ENCODE results near the gene ATP5PD.

Gene ATP5PD

GRCh38 chr17:75088465-75089417 lies 42.0 kb upstream of the ATP5PD start:
- no peaks in the 10 kb centered on the region for H3K79me2 ChIP-seq (ENCODE audit: low read length)
- no peaks in the 10 kb centered on the region for H3K9me3 ChIP-seq (ENCODE audit: insufficient read depth, low read length)
- H3K27me3 ChIP-seq (ENCODE audit: low read depth, low read length) = no peaks in the 10 kb centered on the region
- no peaks in the 10 kb centered on the region for H4K20me1 ChIP-seq (ENCODE audit: insufficient read depth, low read length)
- no peaks in the 10 kb centered on the region for H3K36me3 ChIP-seq (replicated peaks; ENCODE audit: low read depth, low read length)
- TF ChIP-seq CTCF (IDR thresholded peaks at IDR 0.05; ENCODE audit: low read depth, low read length) (no peak), EZH2phosphoT487 (IDR thresholded peaks at IDR 0.05; ENCODE audit: low read depth) (no peak)
- peaks cover 11% of the 10 kb centered on the region; the same call in 1 of the 2 replicates for H3K4me1 ChIP-seq (ENCODE audit: low read length)
- H3K9ac ChIP-seq (ENCODE audit: low read length) = peak overlapping the region; percentile 71
- no peak overlapping the region for H3K27ac ChIP-seq (ENCODE audit: low read length)
- peak overlapping the region; percentile 89; the same call in 1 of the 2 replicates for H2AFZ ChIP-seq (ENCODE audit: low read depth, low read length)
- peak overlapping the region; percentile 83 for H3K4me3 ChIP-seq (ENCODE audit: low read length)
- peak overlapping the region; percentile 88 for H3K4me2 ChIP-seq (ENCODE audit: low read length)

- Histone ChIP-seq H3K36me3 (replicated peaks; ENCODE audit: low read depth, low read length) (no peaks in the 10 kb centered on the region), H3K27ac (ENCODE audit: low read length) (no peak within 1 kb of the TSS), H3K27me3 (ENCODE audit: low read depth, low read length) (no peaks in the 10 kb centered on the region), H2AFZ (ENCODE audit: low read depth, low read length) (peak within 1 kb of the TSS; percentile 89), H3K4me3 (ENCODE audit: low read length) (peak within 1 kb of the TSS; percentile 83), H3K4me2 (ENCODE audit: low read length) (peak within 1 kb of the TSS; percentile 88), H3K9me3 (ENCODE audit: insufficient read depth, low read length) (no peaks in the 10 kb centered on the region), H3K4me1 (ENCODE audit: low read length) (peaks cover 11% of the 10 kb centered on the region; the same call in 1 of the 2 replicates), H3K9ac (ENCODE audit: low read length) (peak within 1 kb of the TSS; percentile 71), H4K20me1 (ENCODE audit: insufficient read depth, low read length) (no peaks in the 10 kb centered on the region), H3K79me2 (ENCODE audit: low read length) (no peaks in the 10 kb centered on the region)
- no peak for TF ChIP-seq EZH2phosphoT487 (IDR thresholded peaks at IDR 0.05; ENCODE audit: low read depth)
- no peak for TF ChIP-seq CTCF (IDR thresholded peaks at IDR 0.05; ENCODE audit: low read depth, low read length)
These were observed 41.0 kb upstream of the ATP5PD start, which contains the start of gene SLC16A5 for GRCh38 chr17:75087558-75088453. Gene SLC16A5 (plus strand): TSS chr17:75087954. CDS start chr17:75093637, 5,683 bp downstream.

DNA sequence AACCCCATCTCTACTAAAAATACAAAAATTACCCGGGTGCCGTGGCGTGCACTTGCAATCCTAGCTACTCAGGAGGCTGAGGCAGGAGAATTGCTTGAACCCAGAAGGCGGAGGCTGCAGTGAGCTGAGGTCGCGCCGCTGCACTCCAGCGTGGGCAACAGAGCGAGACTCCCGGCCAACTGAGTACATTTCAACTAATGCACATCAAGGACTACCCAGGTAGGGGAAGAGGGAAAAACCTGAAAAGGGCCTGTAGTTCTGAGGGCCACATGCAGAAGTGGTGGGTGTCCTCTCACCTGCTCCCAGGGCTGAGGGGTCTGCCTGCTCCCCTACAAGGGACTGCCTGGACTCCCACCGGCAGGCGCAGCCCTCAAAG lies 40.4 kb upstream of the ATP5PD start:
- peak overlapping the region; percentile 88 for H3K4me2 ChIP-seq (ENCODE audit: low read length)

More for the DNA sequence above, 40.4 kb upstream of the ATP5PD start:
- Histone ChIP-seq H3K27me3 (ENCODE audit: low read depth, low read length) (peaks cover 4% of the 10 kb centered on the region; the same call in 1 of the 2 replicates), H4K20me1 (ENCODE audit: insufficient read depth, low read length) (no peaks in the 10 kb centered on the region), H3K79me2 (ENCODE audit: low read length) (no peaks in the 10 kb centered on the region), H3K9ac (ENCODE audit: low read length) (peak overlapping the region; percentile 71; the same call in 1 of the 2 replicates), H3K4me3 (ENCODE audit: low read length) (peak overlapping the region; percentile 83), H2AFZ (ENCODE audit: low read depth, low read length) (peak overlapping the region; percentile 89), H3K9me3 (ENCODE audit: insufficient read depth, low read length) (no peaks in the 10 kb centered on the region), H3K27ac (ENCODE audit: low read length) (no peak overlapping the region), H3K4me1 (ENCODE audit: low read length) (peaks cover 11% of the 10 kb centered on the region; the same call in 1 of the 2 replicates), H3K36me3 (replicated peaks; ENCODE audit: low read depth, low read length) (no peaks in the 10 kb centered on the region)
- TF ChIP-seq CTCF (IDR thresholded peaks at IDR 0.05; ENCODE audit: low read depth, low read length) (no peak), EZH2phosphoT487 (IDR thresholded peaks at IDR 0.05; ENCODE audit: low read depth) (no peak)

Data from OCI-LY3 (cell line).